NCI-H2029 treated with DMSO at 0.1 percent for 48 hours (cell line): ENCODE results near the gene CASP9.
"Not testable (repeated sequence)": the region's sequence is repeated elsewhere in the genome, so short reads cannot be mapped to it uniquely, and the experiment has no call there.

Experiments used
- DNase-seq: peaks from one replicate; lab custom pipeline; 2025; lab: John Stamatoyannopoulos, UW

The CASP9 gene

GRCh38 chr1:15525050-15526020 is 1.3 kb upstream of the CASP9 start:
- DNase-seq: peak; percentile 82

DNA sequence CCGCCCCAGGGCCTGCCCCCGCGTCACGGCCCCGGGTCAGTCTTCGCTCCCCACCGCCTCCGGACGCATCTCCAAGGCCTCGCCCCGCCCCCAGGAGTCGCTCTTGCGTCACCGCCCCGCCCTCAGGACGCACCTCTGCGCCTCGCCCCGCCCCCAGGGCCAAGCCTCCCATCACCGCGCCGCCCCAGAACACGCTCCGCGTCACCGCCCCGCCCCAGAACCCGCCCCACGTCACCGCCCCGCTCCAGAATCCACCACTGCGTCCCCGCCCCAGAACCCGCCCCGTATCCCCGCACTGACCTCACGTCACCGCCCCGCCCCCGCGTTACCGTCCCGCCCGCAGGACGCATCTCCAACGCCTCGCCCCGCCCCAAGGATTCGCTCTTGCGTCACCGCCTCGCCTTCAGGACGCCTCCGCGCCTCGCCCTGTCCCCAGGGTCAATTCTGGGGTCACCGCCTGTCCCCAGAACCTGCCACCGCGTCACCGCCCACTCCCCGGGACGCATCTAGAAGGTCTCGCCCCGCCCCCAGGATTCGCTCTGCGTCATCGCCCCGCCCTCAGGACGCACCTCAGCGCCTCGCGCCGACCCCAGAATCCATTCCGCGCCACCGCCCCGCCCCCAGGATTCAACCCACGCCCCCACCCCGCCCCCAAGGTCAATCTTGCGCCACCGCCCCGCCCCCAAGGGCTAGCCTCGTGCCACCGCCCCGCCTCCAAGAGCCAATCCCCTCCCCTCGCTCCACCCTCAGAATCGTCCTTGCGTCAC is 451 bp upstream of the CASP9 start:
- peak; percentile 84 for DNase-seq

- no peak for DNase-seq
Observed at GRCh38 chr1:15523104-15524020, 653 bp downstream of the CASP9 start.

DNA sequence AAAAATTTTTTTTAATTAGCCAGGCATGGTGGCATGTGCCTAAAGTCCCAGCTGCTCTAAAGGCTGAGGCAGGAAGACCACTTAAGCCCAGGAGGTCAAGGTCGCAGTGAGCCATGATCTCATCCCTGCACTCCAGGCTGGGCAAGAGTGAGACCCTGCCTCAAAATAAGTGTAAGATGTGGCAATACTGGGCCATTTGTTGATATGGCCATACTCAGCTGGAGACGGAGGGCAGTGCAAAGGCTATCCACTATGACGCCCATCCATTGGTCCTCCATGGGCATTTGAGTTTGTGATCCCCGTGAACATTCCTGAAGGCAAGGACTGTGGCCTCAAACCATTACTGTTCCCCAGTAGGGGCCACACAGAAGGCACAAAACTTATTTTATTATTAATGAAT is 1.5 kb downstream of the CASP9 start:
- DNase-seq: no peak

GRCh38 chr1:15521206-15521906 is 2.7 kb downstream of the CASP9 start:
- DNase-seq: not testable (repeated sequence)

DNA sequence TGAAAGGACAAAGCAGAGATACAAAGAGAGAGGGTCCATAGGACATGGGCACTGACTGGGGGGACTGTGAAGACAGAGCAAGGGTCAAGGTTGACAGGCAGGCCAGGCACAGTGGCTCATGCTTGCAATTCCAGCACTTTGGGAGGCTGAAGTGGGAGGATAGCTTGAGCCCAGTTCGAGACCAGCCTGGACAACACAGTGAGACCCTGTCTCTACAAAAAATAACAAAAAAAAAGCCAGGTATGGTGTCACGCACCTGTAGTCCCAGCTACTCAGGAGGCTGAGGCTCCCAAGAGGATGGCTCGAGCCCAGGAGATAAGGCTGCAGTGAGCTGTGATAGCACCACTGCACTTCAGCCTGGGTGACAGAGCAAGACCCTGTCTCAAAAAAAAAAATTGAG is 4.4 kb downstream of the CASP9 start:
- DNase-seq: no peak

DNA sequence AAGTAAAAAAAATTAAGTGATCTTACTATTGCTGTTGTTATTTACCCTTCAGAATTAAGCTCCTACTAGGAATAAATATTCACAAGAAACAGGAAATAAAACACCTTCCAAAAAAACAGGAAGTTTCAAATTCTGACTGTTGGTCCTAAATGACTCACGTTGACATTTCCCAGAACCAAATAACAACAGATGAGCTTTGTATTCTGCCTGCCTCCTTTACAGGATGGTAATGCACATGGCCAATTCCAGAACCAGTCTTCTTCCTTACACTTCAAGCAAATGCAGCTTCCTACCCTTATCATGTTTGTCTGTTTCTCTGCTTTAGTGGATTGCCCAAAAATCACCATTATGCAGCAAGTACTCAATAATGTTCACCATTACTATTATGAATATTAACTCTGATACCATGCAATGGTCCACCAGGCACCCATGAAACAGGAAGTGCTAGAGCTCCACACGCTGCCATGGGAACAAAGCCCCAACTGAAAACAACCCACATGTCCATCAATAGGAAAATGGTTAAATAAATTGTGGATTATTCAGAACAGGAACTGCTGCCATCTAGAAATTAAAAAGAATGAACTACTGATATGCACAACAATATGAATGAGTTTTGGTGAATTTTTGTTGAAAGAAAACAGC is 8.9 kb downstream of the CASP9 start:
- DNase-seq: no peak

DNA sequence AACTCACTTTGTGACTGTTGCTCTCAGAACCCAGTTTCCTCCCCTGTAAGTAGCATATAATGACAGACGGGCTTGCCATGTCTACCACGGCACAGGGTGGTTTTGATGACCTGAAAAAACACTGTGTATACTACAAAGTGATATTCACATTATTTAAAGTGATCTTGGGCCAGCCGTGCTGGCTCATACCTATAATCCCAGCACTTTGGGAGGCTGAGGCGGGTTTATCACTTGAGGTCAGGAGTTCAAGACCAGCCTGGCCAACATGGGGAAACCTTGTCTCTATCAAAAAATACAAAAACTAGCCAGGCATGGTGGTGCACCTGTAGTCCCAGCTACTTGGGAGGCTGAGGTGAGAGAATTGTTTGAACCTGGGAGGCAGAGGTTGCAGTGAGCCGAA is 9.5 kb downstream of the CASP9 start:
- DNase-seq: not testable (repeated sequence)

- DNase-seq: no peak
Observed at GRCh38 chr1:15513919-15514318, 10.1 kb downstream of the CASP9 start.

DNA sequence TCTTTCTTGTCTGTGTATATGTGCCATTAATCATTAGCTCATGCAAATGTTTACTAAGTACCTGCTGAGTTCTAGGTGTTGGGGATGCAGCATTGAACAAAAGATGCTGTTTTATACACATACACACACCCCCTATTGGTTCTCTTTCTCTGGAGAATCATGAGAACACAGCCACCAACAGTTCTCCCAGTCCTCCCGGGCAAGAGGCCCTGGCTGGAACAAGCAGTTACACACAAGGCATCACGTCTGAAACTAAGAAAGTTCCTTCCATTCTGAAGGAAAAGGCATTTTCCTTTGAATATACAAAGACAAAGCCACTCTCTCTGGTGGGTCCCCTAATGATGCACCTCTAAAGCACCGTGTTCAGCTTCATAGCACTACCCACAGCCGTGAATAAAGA is 10.8 kb downstream of the CASP9 start:
- no peak for DNase-seq

- no peak for DNase-seq
Observed at GRCh38 chr1:15510611-15511405, 13.2 kb downstream of the CASP9 start.

GRCh38 chr1:15509586-15509985 is 14.4 kb downstream of the CASP9 start:
- DNase-seq: no peak

- no peak for DNase-seq
Observed at GRCh38 chr1:15508700-15509487, 15.1 kb downstream of the CASP9 start.

GRCh38 chr1:15507278-15507677 is 16.7 kb downstream of the CASP9 start:
- no peak for DNase-seq

DNA sequence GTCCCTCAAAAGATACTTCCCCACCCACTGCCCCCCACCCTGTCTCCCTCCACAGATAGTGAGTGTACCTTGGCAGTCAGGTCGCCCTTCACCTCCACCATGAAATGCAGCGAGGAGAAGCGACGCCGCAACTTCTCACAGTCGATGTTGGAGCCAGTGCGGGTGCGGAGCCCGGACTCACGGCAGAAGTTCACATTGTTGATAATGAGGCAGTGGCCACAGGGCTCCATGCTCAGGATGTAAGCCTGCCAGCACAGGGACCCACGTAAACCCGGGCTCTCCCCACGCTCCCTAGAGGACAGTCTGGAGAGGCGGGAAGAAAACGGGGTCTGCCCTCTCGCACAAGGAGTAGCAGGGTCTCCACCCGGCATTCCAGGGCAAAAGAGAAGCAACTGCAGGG is 17.2 kb downstream of the CASP9 start:
- no peak for DNase-seq

GRCh38 chr1:15504436-15504835 is 19.6 kb downstream of the CASP9 start:
- no peak for DNase-seq

GRCh38 chr1:15501208-15502032 is 22.6 kb downstream of the CASP9 start:
- DNase-seq: peak; percentile 20
